GM19240 (cell line): ENCODE results near the gene PEAK1.
"Not testable (repeated sequence)": the region's sequence is repeated elsewhere in the genome, so short reads cannot be mapped to it uniquely, and the experiment has no call there.

Experiments
- DNase-seq: peaks from one replicate; pipeline ENCODE4 v3.0.0; 2011; ENCODE audit warnings: low spot score; ENCODE audit not compliant: insufficient read length

PEAK1 gene

DNA sequence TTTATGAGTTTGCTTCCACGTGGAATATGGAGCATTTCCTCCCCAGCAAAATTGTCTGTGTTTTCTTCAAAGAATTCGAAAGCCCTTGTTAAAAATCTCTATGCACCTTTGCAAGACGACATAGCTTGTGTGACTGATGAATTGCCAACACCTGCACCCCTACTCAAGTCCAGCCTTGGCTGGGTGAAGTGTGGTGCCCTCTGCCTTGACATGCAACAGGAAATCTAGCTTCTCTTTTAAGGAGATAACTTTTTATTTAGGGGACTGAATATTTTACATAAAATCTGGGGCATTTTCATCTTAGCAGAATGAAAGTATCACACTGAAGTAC, 1.4 kb upstream of the PEAK1 start:
- no peak for DNase-seq

DNA sequence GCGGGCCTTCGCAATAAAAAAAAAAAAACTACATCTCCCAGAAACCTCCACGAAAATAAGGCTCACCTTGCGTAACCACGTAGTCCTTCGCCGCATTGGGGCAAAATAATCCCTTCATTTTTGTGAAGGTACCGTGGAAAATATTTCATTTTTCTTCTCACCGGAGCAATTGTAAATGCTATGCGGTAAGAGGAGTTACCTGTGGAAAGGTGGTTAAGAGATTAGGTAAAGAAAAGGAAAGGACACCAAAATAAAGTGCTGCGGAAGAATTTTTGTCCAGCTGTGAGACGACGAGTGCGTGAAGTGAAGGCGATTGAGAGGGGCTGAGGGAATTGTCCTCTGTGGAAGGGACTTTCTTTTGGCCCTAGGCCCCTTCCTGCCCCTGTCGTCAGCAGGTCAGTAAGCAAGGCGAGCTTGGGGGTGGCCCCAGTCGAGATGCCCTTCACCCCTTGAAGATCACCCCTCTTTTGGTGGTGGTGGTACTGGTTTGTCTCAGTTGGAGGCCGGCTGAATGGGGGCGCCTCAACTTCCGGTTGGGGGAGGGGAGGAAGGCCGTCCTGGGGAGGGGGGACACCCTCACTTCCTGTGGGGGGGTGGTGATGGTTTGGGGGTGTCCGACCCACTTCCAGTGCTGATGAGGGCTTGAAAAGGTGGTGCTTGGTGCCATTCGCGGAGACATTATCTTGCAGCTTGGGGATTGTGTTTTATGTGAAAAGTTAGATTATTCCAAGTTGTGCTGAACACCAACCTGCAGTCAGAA, 886 bp upstream of the PEAK1 start, which contains the start of gene HMG20A:
HMG20A (plus strand) TSS at position 279 of the 760 bp plus-strand sequence. CDS start 37,520 bp downstream, outside the sequence.
- DNase-seq: peak; percentile 28

DNA sequence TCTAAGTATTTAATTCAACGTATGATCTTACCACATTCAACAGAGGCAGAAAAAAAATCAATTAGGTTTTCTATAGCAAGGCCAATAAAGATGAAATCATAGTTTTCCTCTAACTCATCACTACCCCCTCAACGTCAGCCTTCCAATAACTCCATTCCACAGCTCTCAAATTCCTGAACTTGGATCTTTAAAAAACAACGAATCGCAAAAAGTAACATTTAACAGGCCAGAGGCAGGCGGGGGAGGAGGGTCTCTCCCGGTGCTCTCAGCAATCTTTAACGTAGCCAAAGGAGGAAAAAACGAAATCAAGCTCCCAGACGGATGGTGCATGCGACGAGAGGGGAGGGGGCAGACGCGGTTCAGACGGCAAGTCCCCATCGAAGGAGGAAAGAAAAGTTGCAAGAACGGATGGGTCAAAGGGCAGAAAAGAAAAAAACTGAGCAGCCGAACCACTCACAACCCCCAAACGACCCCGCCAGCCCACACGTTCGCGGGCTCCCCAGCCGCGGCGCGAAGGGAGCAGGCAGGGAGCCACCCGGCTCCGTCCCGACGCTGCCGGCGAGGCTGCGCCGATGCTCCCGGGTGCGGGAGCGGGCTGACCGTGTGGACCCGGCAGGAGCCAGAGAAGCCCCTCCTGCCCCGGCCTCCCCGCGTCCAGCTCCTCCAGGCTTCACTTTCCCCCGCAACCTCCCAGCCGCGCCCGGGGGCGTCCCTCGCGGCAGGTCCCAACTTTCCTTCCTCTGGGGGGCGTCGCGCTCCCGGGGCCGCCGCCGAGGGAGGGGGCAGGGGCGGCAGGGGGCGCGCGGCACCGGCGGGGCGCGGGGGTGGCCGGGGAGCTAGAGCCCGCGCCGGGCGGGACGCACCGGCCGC, 703 bp downstream of the PEAK1 start:
- peak; percentile 1 for DNase-seq

- DNase-seq: no peak
Measured at GRCh38 chr15:77418391-77418965, 1.4 kb downstream of the PEAK1 start.

GRCh38 chr15:77417602-77418001, 2.3 kb downstream of the PEAK1 start:
- no peak for DNase-seq

GRCh38 chr15:77416954-77417353, 3.0 kb downstream of the PEAK1 start:
- no peak for DNase-seq

- DNase-seq: no peak
Measured at GRCh38 chr15:77416148-77416455, 3.8 kb downstream of the PEAK1 start.

- no peak for DNase-seq
Measured at GRCh38 chr15:77415450-77416147, 4.3 kb downstream of the PEAK1 start.

DNA sequence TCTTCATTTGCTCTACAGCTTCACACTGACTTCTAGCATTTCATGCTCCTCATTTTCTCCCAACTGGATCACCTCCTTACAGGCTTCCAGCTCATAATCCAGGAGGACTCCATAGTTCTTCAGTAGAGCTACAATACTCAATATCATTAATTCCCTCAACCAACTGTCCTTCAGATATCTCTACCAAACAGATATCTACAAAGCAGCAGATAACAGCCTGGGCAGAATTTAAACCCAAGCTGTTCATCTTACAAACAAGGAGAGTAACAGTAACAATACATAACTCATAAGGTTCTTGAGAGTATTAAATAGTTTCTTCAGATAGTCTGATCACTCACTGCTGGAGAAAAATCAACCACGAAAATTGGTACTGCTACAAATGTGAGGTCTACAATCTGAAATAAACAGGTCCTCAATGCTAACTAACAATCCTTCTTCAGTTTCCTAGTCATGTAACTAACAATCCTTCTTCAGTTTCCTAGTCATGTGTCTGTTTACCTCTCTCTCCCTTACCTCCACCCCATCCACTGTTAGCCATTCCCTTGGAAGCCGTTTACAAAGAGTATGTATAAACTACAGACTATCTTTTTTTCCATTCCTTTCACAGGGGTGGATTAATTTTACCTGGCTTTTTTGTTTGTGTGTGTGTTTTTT, 5.0 kb downstream of the PEAK1 start:
- DNase-seq: no peak

DNA sequence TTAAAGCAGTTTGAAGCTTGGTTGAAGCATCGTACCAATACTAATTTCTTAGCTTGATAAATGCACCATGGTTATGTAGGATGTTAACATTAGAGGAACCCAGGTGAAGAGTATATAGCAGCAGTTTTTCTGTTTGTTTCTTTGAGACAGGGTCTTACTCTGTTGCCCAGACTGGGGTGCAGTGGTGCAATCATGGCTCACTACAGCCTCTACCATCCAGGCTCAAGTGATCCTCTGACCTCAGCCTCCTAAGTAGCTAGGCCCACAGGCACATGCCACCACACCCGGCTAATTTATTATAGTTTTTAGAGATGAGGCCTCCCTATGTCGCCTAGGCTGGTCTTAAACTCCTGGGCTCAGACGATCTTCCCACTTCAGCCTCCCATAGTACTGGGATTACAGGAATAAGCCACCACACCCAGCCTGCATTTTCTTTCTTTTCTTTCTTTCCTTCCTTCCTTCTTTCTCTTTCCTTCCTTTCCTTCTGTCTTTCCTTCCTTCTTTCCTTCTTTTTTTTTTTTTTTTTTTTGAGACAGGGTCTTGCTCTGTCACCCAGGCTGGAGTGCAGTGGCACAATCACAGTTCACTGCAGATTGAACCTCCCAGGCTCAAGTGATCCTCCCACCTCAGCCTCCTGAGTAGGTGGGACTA, 6.1 kb downstream of the PEAK1 start:
- DNase-seq: no peak

DNA sequence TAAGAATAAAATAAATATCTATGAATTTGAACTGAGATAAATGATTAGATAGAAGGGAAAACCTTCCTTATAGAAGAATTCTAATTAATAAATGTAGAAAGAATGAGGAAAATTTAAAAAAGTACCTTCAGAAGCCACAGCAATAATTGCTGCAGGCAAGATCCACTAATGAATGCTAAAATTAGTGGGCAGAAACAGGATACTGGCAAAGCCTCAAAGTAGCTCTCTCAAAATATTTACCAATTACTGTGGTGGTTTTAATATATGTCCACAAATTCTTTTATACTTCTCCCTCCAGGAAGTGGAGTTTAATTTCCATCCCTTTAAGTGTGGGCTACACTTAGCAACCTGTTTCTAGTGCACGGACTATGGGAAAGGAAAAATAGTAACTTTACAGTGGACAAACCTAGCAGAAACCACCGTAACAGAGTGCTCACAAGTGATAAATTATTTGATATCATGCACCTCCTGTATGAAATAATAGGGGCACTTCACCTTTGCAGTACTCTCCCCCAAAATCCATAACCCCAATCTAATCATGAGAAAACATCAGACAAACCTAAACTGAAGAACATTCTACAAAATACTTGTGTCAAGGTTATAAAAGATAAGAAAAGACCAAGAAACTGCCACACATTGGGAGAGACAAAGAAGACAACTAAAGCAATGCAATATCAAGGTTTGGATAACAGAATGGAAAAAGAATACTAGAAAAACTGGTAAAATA, 6.8 kb downstream of the PEAK1 start:
- DNase-seq: no peak

DNA sequence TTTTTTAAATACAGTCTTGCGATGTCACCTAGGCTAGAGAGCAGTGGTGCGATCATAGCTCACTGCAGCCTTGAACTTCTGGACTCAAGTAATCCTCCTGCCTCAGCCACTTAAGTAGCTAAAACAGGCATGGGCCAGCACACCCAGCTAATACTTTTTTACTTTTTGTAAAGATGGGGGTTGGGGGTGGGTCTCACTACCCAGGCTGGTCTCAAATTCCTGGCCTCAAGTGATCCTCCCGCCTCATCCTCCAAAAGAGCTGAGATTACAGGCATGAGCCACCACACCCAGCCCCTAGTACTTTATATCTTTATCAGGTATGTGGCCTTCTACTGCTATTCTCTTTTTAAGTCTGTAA, 8.3 kb downstream of the PEAK1 start:
- no peak for DNase-seq

GRCh38 chr15:77410701-77411618, 8.9 kb downstream of the PEAK1 start:
- DNase-seq: no peak

GRCh38 chr15:77410157-77410500, 9.8 kb downstream of the PEAK1 start:
- DNase-seq: not testable (repeated sequence)

DNA sequence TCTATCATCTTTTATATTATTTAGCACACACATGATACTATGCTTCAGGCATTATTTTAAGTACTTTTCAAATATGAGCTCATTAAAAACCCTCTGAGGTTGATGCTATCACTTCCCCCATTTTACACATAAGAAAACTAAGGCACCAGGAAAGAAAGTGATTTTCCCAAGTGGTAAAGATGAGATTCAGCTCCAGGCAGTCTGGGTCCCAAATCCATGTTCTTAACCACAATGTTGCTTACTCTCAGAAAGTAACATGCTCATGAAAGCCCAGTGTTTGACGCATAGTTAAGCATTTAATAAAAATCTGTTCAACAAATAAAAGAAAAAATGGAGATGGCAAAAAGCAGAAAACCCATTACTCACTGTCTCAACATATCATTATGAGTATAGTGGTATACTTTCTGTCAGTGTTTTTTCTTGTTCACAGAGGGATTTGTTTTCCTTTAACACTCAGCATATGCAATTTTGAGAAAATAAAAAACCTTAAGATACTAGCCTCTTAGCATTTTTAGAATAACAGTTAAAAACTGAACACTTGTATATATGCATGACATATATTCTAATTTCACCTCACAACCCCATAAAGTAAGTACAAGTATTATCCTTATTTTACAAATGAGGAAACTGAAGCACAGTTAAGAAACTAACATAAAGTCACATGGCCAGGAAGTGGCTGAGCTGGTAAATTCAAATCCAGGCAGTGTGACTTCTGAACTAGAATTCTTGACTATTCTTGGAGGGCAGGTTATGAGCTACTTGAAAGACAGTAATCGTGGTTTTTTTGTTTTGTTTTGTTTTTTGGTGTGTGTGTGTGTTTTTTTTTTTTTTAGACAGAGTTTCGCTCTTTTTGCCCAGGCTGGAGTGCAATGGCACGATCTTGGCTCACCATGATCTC, 10.4 kb downstream of the PEAK1 start:
- DNase-seq: no peak

GRCh38 chr15:77406846-77407245, 13.1 kb downstream of the PEAK1 start:
- DNase-seq: no peak

GRCh38 chr15:77406173-77406759, 13.6 kb downstream of the PEAK1 start:
- DNase-seq: not testable (repeated sequence)
